Measurements from ENCODE around the gene IFNAR1.

Gene IFNAR1

DNA sequence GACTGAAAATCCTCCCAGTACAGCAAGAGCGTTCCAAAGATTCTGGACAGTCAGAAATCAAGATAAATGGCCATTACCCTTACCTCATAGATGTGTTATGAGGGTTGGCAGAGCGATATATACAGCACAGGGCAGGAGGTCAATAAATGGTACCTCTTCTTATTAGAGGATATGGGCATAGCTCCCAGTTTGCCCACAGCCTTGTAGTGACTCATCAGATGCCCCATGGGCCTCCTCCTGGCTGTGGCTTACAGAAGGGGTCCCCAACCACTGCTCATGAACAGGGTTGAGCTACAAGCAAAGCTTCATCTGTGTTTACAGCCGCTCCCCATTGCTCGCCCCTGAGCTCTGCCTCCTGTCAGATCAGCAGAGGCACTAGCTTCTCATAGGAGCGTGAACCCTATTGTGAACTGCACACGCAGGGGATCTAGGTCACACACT, 71.1 kb downstream of the IFNAR1 start:
- TF ChIP-seq TCF12 (IDR thresholded peaks at IDR 0.05; ENCODE audit: low read depth) (no peak), FOXM1 (IDR thresholded peaks at IDR 0.05; ENCODE audit: borderline replicate concordance, low read depth) (no peak), TEAD4 (IDR thresholded peaks at IDR 0.05) (no peak), MAX (IDR thresholded peaks at IDR 0.05) (no peak)

- TF ChIP-seq TCF12 (IDR thresholded peaks at IDR 0.05; ENCODE audit: low read depth) (no peak), EP300 (IDR thresholded peaks at IDR 0.05; ENCODE audit: borderline replicate concordance) (no peak), ZBTB7A (IDR thresholded peaks at IDR 0.05; ENCODE audit: low read depth) (no peak), YY1 (IDR thresholded peaks at IDR 0.05; ENCODE audit: low read depth) (no peak), CREB1 (IDR thresholded peaks at IDR 0.05; ENCODE audit: low read depth) (no peak), TAF1 (IDR thresholded peaks at IDR 0.05; ENCODE audit: low read depth) (no peak), MAX (IDR thresholded peaks at IDR 0.05) (no peak), TEAD4 (IDR thresholded peaks at IDR 0.05) (no peak), RAD21 (IDR thresholded peaks at IDR 0.05; ENCODE audit: low read depth) (no peak), NFIC (IDR thresholded peaks at IDR 0.05) (no peak)
- TF ChIP-seq, protein P1, sequence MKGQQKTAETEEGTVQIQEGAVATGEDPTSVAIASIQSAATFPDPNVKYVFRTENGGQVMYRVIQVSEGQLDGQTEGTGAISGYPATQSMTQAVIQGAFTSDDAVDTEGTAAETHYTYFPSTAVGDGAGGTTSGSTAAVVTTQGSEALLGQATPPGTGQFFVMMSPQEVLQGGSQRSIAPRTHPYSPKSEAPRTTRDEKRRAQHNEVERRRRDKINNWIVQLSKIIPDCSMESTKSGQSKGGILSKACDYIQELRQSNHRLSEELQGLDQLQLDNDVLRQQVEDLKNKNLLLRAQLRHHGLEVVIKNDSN (IDR thresholded peaks at IDR 0.05): no peak
These were observed 71.7 kb downstream of the IFNAR1 start for GRCh38 chr21:33396436-33396835.

DNA sequence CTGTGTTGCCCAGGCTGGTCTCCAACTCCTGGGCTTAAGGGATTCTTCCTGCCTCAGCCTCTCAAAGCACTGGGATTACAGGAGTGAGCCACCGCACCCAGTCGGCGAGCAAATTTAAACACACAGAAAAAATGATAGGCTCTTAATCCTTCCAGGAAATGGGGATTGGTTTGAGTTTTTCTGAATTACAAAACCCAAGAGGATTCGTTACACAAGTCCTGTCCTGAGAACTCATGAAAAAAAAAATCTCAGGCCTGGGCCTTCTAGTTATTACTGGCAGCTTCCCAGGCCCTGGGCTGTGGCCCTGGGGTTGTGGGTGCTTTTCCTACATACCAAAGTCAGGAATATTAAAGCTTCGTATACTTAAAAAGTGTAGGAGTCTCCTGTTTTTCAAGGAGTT, 72.2 kb downstream of the IFNAR1 start:
- TF ChIP-seq EP300 (IDR thresholded peaks at IDR 0.05; ENCODE audit: borderline replicate concordance) (no peak), CREB1 (IDR thresholded peaks at IDR 0.05; ENCODE audit: low read depth) (no peak), TAF1 (IDR thresholded peaks at IDR 0.05; ENCODE audit: low read depth) (no peak), NFIC (IDR thresholded peaks at IDR 0.05) (no peak), YY1 (IDR thresholded peaks at IDR 0.05; ENCODE audit: low read depth) (no peak), ZBTB7A (IDR thresholded peaks at IDR 0.05; ENCODE audit: low read depth) (no peak), CEBPB (IDR thresholded peaks at IDR 0.05) (no peak)
- TF ChIP-seq, protein P1 (IDR thresholded peaks at IDR 0.05): no peak
- TF ChIP-seq, protein P2, sequence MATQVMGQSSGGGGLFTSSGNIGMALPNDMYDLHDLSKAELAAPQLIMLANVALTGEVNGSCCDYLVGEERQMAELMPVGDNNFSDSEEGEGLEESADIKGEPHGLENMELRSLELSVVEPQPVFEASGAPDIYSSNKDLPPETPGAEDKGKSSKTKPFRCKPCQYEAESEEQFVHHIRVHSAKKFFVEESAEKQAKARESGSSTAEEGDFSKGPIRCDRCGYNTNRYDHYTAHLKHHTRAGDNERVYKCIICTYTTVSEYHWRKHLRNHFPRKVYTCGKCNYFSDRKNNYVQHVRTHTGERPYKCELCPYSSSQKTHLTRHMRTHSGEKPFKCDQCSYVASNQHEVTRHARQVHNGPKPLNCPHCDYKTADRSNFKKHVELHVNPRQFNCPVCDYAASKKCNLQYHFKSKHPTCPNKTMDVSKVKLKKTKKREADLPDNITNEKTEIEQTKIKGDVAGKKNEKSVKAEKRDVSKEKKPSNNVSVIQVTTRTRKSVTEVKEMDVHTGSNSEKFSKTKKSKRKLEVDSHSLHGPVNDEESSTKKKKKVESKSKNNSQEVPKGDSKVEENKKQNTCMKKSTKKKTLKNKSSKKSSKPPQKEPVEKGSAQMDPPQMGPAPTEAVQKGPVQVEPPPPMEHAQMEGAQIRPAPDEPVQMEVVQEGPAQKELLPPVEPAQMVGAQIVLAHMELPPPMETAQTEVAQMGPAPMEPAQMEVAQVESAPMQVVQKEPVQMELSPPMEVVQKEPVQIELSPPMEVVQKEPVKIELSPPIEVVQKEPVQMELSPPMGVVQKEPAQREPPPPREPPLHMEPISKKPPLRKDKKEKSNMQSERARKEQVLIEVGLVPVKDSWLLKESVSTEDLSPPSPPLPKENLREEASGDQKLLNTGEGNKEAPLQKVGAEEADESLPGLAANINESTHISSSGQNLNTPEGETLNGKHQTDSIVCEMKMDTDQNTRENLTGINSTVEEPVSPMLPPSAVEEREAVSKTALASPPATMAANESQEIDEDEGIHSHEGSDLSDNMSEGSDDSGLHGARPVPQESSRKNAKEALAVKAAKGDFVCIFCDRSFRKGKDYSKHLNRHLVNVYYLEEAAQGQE (IDR thresholded peaks at IDR 0.05; ENCODE audit: low read depth): no peak

DNA sequence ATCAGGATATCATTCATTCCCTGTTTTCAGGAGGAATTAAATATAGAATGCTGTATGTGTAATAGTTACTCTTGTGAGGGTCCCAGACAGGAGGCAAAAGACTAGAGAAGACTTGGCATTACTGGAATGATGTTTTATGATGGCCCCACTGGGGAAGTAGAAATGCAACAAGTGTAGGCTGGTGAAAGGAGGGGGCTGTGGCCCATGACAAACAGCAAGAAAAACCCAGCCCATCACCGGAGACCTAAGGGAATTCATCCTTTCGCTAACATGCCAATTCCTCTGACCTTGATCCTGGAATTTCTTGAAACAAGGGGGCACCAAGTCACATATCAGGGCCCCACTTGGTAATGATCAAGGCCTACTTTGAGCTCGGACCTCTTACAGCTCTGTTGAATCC, 72.9 kb downstream of the IFNAR1 start:
- TF ChIP-seq TAF1 (IDR thresholded peaks at IDR 0.05; ENCODE audit: low read depth): no peak
- no peak for TF ChIP-seq EGR1 (IDR thresholded peaks at IDR 0.05)
- no peak for TF ChIP-seq CREB1 (IDR thresholded peaks at IDR 0.05; ENCODE audit: low read depth)
- no peak for TF ChIP-seq RAD21 (IDR thresholded peaks at IDR 0.05; ENCODE audit: low read depth)
- TF ChIP-seq ZBTB7A (IDR thresholded peaks at IDR 0.05; ENCODE audit: low read depth): no peak
- TF ChIP-seq, protein P2 (IDR thresholded peaks at IDR 0.05; ENCODE audit: low read depth): no peak
- no peak for TF ChIP-seq MAX (IDR thresholded peaks at IDR 0.05)
- no peak for TF ChIP-seq EP300 (IDR thresholded peaks at IDR 0.05; ENCODE audit: borderline replicate concordance)

DNA sequence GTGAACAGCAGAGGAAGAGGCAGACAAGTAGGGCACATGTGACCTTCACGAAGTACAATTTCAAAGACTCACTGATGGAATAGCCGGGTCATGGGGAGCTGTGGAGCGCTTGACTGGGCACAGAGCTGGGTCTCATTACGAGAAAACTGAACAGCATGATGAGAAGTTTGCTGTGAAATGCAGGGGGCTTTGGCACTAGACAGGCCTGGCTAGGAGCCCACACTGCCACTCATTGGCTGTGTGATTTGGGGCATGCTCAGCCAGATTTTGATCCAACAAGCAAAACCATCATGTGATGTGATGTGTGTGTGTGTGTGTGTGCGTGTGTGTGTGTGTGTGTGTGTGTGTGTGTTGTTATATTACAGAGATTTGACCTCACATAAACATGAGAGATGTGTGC, 73.6 kb downstream of the IFNAR1 start:
- TF ChIP-seq TCF12 (IDR thresholded peaks at IDR 0.05; ENCODE audit: low read depth): no peak
- TF ChIP-seq, protein P2 (IDR thresholded peaks at IDR 0.05; ENCODE audit: low read depth): no peak
- TF ChIP-seq TAF1 (IDR thresholded peaks at IDR 0.05; ENCODE audit: low read depth): no peak
- no peak for TF ChIP-seq CEBPB (IDR thresholded peaks at IDR 0.05)
- TF ChIP-seq YY1 (IDR thresholded peaks at IDR 0.05; ENCODE audit: low read depth): no peak
- TF ChIP-seq NFIC (IDR thresholded peaks at IDR 0.05): no peak
- no peak for TF ChIP-seq CREB1 (IDR thresholded peaks at IDR 0.05; ENCODE audit: low read depth)
- TF ChIP-seq, protein P1 (IDR thresholded peaks at IDR 0.05): no peak
